Mesothelial cell of epicardium (in vitro differentiated cells): ENCODE measurements around the gene PON3. TPM values are rescaled to one million over a fixed set of nuclear protein-coding genes. Genes with fewer than 3 reads are reported as not detected.

Experiments used
- DNase-seq, 2 experiments: peaks; one replicate each; pipeline ENCODE4 v3.0.0; 2021; ENCODE audit warnings: low spot score in 2 of 2; ENCODE audit not compliant: unreplicated experiment in 2 of 2
- H3K27ac Mint-ChIP-seq: 2 replicates; pipeline ENCODE4 v1.8.0; 2021; ENCODE audit warnings: mixed read lengths
- H3K27me3 Mint-ChIP-seq: 2 replicates; pipeline ENCODE4 v1.8.0; 2021; ENCODE audit warnings: low read depth, mixed read lengths
- H3K36me3 Mint-ChIP-seq: 2 replicates; pipeline ENCODE4 v1.8.0; 2021; ENCODE audit warnings: mixed read lengths
- H3K4me1 Mint-ChIP-seq: 2 replicates; pipeline ENCODE4 v1.8.0; 2021; ENCODE audit warnings: mixed read lengths
- H3K4me3 Mint-ChIP-seq: 2 replicates; pipeline ENCODE4 v1.8.0; 2021; ENCODE audit warnings: mild to moderate bottlenecking, moderate library complexity, mixed read lengths
- H3K9me3 Mint-ChIP-seq: 2 replicates; pipeline ENCODE4 v1.8.0; 2021; ENCODE audit warnings: mixed read lengths
- CTCF ChIP-seq: fragments of 200-600 bp; sonication (generic); IDR thresholded peaks from one replicate; pipeline ENCODE4 v1.5.0; 2021; ENCODE audit warnings: antibody characterized with exemption; ENCODE audit not compliant: unreplicated experiment
- total RNA-seq: library from RNA; stranded (reverse); gene quantifications from 3 replicates; pipeline ENCODE4 v1.2.1, GENCODE V29; 2021

Gene PON3
- total RNA-seq, 1 donor from 2014 or later, result not detected

- DNase-seq, result no peak
- Mint-ChIP-seq H3K27ac (no peak overlapping the region), H3K9me3 (no peaks in the 10 kb centered on the region), H3K4me1 (peaks cover 3% of the 10 kb centered on the region), H3K36me3 (peaks cover 51% of the 10 kb centered on the region), H3K27me3 (no peaks in the 10 kb centered on the region), H3K4me3 (no peak overlapping the region)
- no peak for TF ChIP-seq CTCF
Measured at GRCh38 chr7:95411036-95411435, 14.9 kb upstream of the PON3 start.

GRCh38 chr7:95407751-95408150 is 11.6 kb upstream of the PON3 start:
- H3K9me3 Mint-ChIP-seq, result no peaks in the 10 kb centered on the region
- H3K27ac Mint-ChIP-seq, result no peak overlapping the region
- no peaks in the 10 kb centered on the region for H3K4me1 Mint-ChIP-seq
- no peaks in the 10 kb centered on the region for H3K27me3 Mint-ChIP-seq
- no peak for DNase-seq
- no peak overlapping the region for H3K4me3 Mint-ChIP-seq
- peaks cover 41% of the 10 kb centered on the region for H3K36me3 Mint-ChIP-seq
- no peak for TF ChIP-seq CTCF

GRCh38 chr7:95405800-95406199 is 9.6 kb upstream of the PON3 start:
- Mint-ChIP-seq H3K4me3 (no peak overlapping the region), H3K36me3 (peaks cover 26% of the 10 kb centered on the region), H3K27ac (no peak overlapping the region), H3K27me3 (no peaks in the 10 kb centered on the region), H3K4me1 (no peaks in the 10 kb centered on the region), H3K9me3 (no peaks in the 10 kb centered on the region)
- no peak for DNase-seq
- TF ChIP-seq CTCF, result no peak

GRCh38 chr7:95405208-95405607 is 9.0 kb upstream of the PON3 start:
- H3K4me1 Mint-ChIP-seq, result no peaks in the 10 kb centered on the region
- peaks cover 26% of the 10 kb centered on the region for H3K36me3 Mint-ChIP-seq

GRCh38 chr7:95404316-95404865 is 8.2 kb upstream of the PON3 start:
- no peaks in the 10 kb centered on the region for H3K9me3 Mint-ChIP-seq
- peaks cover 22% of the 10 kb centered on the region for H3K36me3 Mint-ChIP-seq
- DNase-seq, result no peak
- H3K27me3 Mint-ChIP-seq, result no peaks in the 10 kb centered on the region
- H3K27ac Mint-ChIP-seq, result no peak overlapping the region
- no peak for TF ChIP-seq CTCF
- no peak overlapping the region for H3K4me3 Mint-ChIP-seq
- no peaks in the 10 kb centered on the region for H3K4me1 Mint-ChIP-seq

More at GRCh38 chr7:95405208-95405607, 9.0 kb upstream of the PON3 start:
- Mint-ChIP-seq H3K27ac (no peak overlapping the region), H3K4me3 (no peak overlapping the region), H3K27me3 (no peaks in the 10 kb centered on the region), H3K9me3 (no peaks in the 10 kb centered on the region)
- no peak for DNase-seq
- TF ChIP-seq CTCF, result no peak
